ENCODE measurements around the gene RARB. TPM values are rescaled to one million over a fixed set of nuclear protein-coding genes. Genes with fewer than 3 reads are reported as not detected.

The RARB gene
- total RNA-seq, 1 donor from 2014 or later, result 5.6 TPM

- H3K36me3 ChIP-seq, result no peaks in the 10 kb centered on the region
- no peaks in the 10 kb centered on the region for H3K27me3 ChIP-seq (ENCODE audit: low read depth)
- H3K4me3 ChIP-seq, result no peak overlapping the region
- no peak for TF ChIP-seq CTCF (IDR thresholded peaks at IDR 0.05)
- ATAC-seq (no peak), DNase-seq (no peak)
- peaks cover 16% of the 10 kb centered on the region for H3K4me1 ChIP-seq
- intact Hi-C loops (cut with DNase I), result no loop called here
- no peaks in the 10 kb centered on the region for H3K9me3 ChIP-seq
- no peak overlapping the region for H3K27ac ChIP-seq
Observed at GRCh38 chr3:25447925-25448324, 19.9 kb downstream of the RARB start.

- H3K27me3 ChIP-seq (ENCODE audit: low read depth), result no peaks in the 10 kb centered on the region
- DNase-seq, result peak; percentile 80
- H3K27ac ChIP-seq, result peak overlapping the region; percentile 13
- peak; percentile 83 to 86 for ATAC-seq
- no peaks in the 10 kb centered on the region for H3K9me3 ChIP-seq
- TF ChIP-seq CTCF (IDR thresholded peaks at IDR 0.05), result no peak
- intact Hi-C loops (cut with DNase I), result no loop called here
- H3K4me3 ChIP-seq, result no peak overlapping the region
- no peaks in the 10 kb centered on the region for H3K36me3 ChIP-seq
- peaks cover 27% of the 10 kb centered on the region for H3K4me1 ChIP-seq
Observed at GRCh38 chr3:25448750-25449692, 21.0 kb downstream of the RARB start.

GRCh38 chr3:25449857-25450256 is 21.8 kb downstream of the RARB start:
- no peak for ATAC-seq
- H3K27ac ChIP-seq, result peak overlapping the region; percentile 13

GRCh38 chr3:25452192-25452591 is 24.1 kb downstream of the RARB start:
- H3K27me3 ChIP-seq (ENCODE audit: low read depth), result no peaks in the 10 kb centered on the region
- no peak overlapping the region for H3K27ac ChIP-seq
- intact Hi-C loops (cut with DNase I), result no loop called here
- ATAC-seq, result no peak
- H3K9me3 ChIP-seq, result no peaks in the 10 kb centered on the region
- H3K4me3 ChIP-seq, result no peak overlapping the region
- H3K36me3 ChIP-seq, result no peaks in the 10 kb centered on the region
- TF ChIP-seq CTCF (IDR thresholded peaks at IDR 0.05), result no peak
- DNase-seq, result no peak
- H3K4me1 ChIP-seq, result peaks cover 48% of the 10 kb centered on the region

More at GRCh38 chr3:25449857-25450256, 21.8 kb downstream of the RARB start:
- no peaks in the 10 kb centered on the region for H3K36me3 ChIP-seq
- peaks cover 35% of the 10 kb centered on the region for H3K4me1 ChIP-seq
- intact Hi-C loops (cut with DNase I), result no loop called here
- DNase-seq, result no peak
- TF ChIP-seq CTCF (IDR thresholded peaks at IDR 0.05), result no peak
- no peaks in the 10 kb centered on the region for H3K9me3 ChIP-seq
- H3K4me3 ChIP-seq, result no peak overlapping the region
- no peaks in the 10 kb centered on the region for H3K27me3 ChIP-seq (ENCODE audit: low read depth)

GRCh38 chr3:25452740-25453139 is 24.7 kb downstream of the RARB start:
- intact Hi-C loops (cut with DNase I), result no loop called here
- peaks cover 54% of the 10 kb centered on the region for H3K4me1 ChIP-seq
- no peaks in the 10 kb centered on the region for H3K27me3 ChIP-seq (ENCODE audit: low read depth)
- DNase-seq, result no peak
- no peak for ATAC-seq
- H3K4me3 ChIP-seq, result no peak overlapping the region
- TF ChIP-seq CTCF (IDR thresholded peaks at IDR 0.05), result no peak
- no peak overlapping the region for H3K27ac ChIP-seq
- no peaks in the 10 kb centered on the region for H3K36me3 ChIP-seq
- H3K9me3 ChIP-seq, result no peaks in the 10 kb centered on the region
